Endothelial cell (in vitro differentiated cells): ENCODE results near the gene GUCA2B. TPM values are rescaled to one million over a fixed set of nuclear protein-coding genes. Genes with fewer than 3 reads are reported as not detected.

ENCODE experiments used
- DNase-seq: peaks from one replicate; pipeline ENCODE4 v3.0.0; 2021; ENCODE audit warnings: low spot score
- H3K27ac Mint-ChIP-seq: one replicate; pipeline ENCODE4 v1.8.0; 2021; ENCODE audit warnings: mixed read lengths, inconsistent platforms; ENCODE audit not compliant: unreplicated experiment
- H3K27me3 Mint-ChIP-seq: one replicate; pipeline ENCODE4 v1.8.0; 2021; ENCODE audit warnings: mild to moderate bottlenecking, moderate library complexity, mixed read lengths, inconsistent platforms; ENCODE audit not compliant: unreplicated experiment
- H3K36me3 Mint-ChIP-seq: one replicate; pipeline ENCODE4 v1.8.0; 2021; ENCODE audit warnings: mild to moderate bottlenecking, low read depth, mixed read lengths, inconsistent platforms; ENCODE audit not compliant: unreplicated experiment
- H3K4me1 Mint-ChIP-seq: one replicate; pipeline ENCODE4 v1.8.0; 2021; ENCODE audit warnings: mild to moderate bottlenecking, mixed read lengths, inconsistent platforms; ENCODE audit not compliant: unreplicated experiment
- H3K4me3 Mint-ChIP-seq: one replicate; pipeline ENCODE4 v1.8.0; 2021; ENCODE audit warnings: mild to moderate bottlenecking, mixed read lengths, inconsistent platforms; ENCODE audit not compliant: unreplicated experiment
- H3K9me3 Mint-ChIP-seq: one replicate; pipeline ENCODE4 v1.8.0; 2021; ENCODE audit warnings: mixed read lengths, inconsistent platforms; ENCODE audit not compliant: unreplicated experiment
- CTCF ChIP-seq: fragments of 200-600 bp; sonication (generic); IDR thresholded peaks from one replicate; pipeline ENCODE4 v1.5.0; 2021; ENCODE audit warnings: antibody characterized with exemption; ENCODE audit not compliant: unreplicated experiment
- total RNA-seq: library from RNA; stranded (reverse); fragmentation: NEBNext Ultra II Directional; extraction: Animal tissue kit (Norgen Biotek cat#: 25700); gene quantifications from one replicate; pipeline ENCODE4 v1.2.1, GENCODE V29; 2021; ENCODE audit not compliant: unreplicated experiment

GUCA2B gene
- total RNA-seq, 1 donor from 2014 or later = not detected

GRCh38 chr1:42144711-42145388 is 8.4 kb upstream of the GUCA2B start:
- no peak for DNase-seq
- peaks cover 5% of the 10 kb centered on the region for H3K27me3 Mint-ChIP-seq
- peaks cover 4% of the 10 kb centered on the region for H3K36me3 Mint-ChIP-seq
- H3K4me3 Mint-ChIP-seq = no peak overlapping the region
- no peaks in the 10 kb centered on the region for H3K9me3 Mint-ChIP-seq
- H3K27ac Mint-ChIP-seq = no peak overlapping the region
- no peak for TF ChIP-seq CTCF
- H3K4me1 Mint-ChIP-seq = peaks cover 8% of the 10 kb centered on the region

GRCh38 chr1:42145389-42145716 is 7.9 kb upstream of the GUCA2B start:
- Mint-ChIP-seq H3K36me3 (peaks cover 4% of the 10 kb centered on the region), H3K27ac (no peak overlapping the region), H3K4me3 (no peak overlapping the region), H3K9me3 (no peaks in the 10 kb centered on the region), H3K4me1 (peaks cover 8% of the 10 kb centered on the region), H3K27me3 (peaks cover 5% of the 10 kb centered on the region)
- no peak for DNase-seq
- TF ChIP-seq CTCF = no peak

- peaks cover 4% of the 10 kb centered on the region for H3K36me3 Mint-ChIP-seq
- no peak for DNase-seq
- H3K4me1 Mint-ChIP-seq = peaks cover 8% of the 10 kb centered on the region
- peaks cover 5% of the 10 kb centered on the region for H3K27me3 Mint-ChIP-seq
- H3K9me3 Mint-ChIP-seq = no peaks in the 10 kb centered on the region
- no peak overlapping the region for H3K27ac Mint-ChIP-seq
- no peak for TF ChIP-seq CTCF
- H3K4me3 Mint-ChIP-seq = no peak overlapping the region
These were observed 7.2 kb upstream of the GUCA2B start for GRCh38 chr1:42145764-42146625.

GRCh38 chr1:42146626-42147320 is 6.4 kb upstream of the GUCA2B start:
- Mint-ChIP-seq H3K4me1 (peaks cover 8% of the 10 kb centered on the region), H3K9me3 (no peaks in the 10 kb centered on the region), H3K36me3 (peaks cover 4% of the 10 kb centered on the region), H3K4me3 (no peak overlapping the region), H3K27ac (no peak overlapping the region), H3K27me3 (peaks cover 5% of the 10 kb centered on the region)
- peak; percentile 79 for DNase-seq
- TF ChIP-seq CTCF = peak; percentile 78
